ENCODE measurements around the gene PANK3. TPM values are rescaled to one million over a fixed set of nuclear protein-coding genes. Genes with fewer than 3 reads are reported as not detected.

Gene PANK3
- total and polyA plus RNA-seq, 9 of the 15 experiments (the other 6 are each of a cell fraction or from before 2014, with no cell fraction given): 5.9 to 50.4 (median 29.7) TPM

- TF ChIP-seq PRDM10 (IDR thresholded peaks at IDR 0.05; ENCODE audit: partially characterized antibody) (peak; percentile 98), ZNF384 (IDR thresholded peaks at IDR 0.05; ENCODE audit: low read depth, low read length) (peak; percentile 66; the same call in 1 of the 2 replicates), FOXK2 (conservative IDR thresholded peaks at IDR 0.05 in 1 of 2, IDR thresholded peaks at IDR 0.05 in 1 of 2; ENCODE audit: low read depth in 2 of 2) (peak in 1 of 2 experiments; percentile 82; a peak in 2 of 4 replicates)
Measured at GRCh38 chr5:168570490-168571328, 8.5 kb downstream of the PANK3 start (continued).

GRCh38 chr5:168568738-168569137, 10.4 kb downstream of the PANK3 start:
- Histone ChIP-seq H3K79me2 (ENCODE audit: control insufficient read depth, insufficient read depth, low read length) (peaks cover 81% of the 10 kb centered on the region), H3K4me3 (no peak overlapping the region), H3K27me3 (ENCODE audit: control insufficient read depth in 2 of 2, insufficient read depth in 2 of 2, low read length in 2 of 2) (no peaks in the 10 kb centered on the region), H3K9ac (ENCODE audit: insufficient read depth in 1 of 2, low read depth in 2 of 2, low read length in 2 of 2) (no peak overlapping the region), H3K9me1 (ENCODE audit: control insufficient read depth, insufficient read depth, low read length) (no peaks in the 10 kb centered on the region), H3K36me3 (ENCODE audit: control insufficient read depth, insufficient read depth, low read length) (peaks cover 55% of the 10 kb centered on the region), H3K4me2 (ENCODE audit: insufficient read depth, low read length) (no peak overlapping the region), H4K20me1 (replicated peaks; ENCODE audit: control insufficient read depth, insufficient read depth, low read length) (no peaks in the 10 kb centered on the region; the same call in 1 of the 2 replicates), H3K9me3 (replicated peaks; ENCODE audit: control insufficient read depth, insufficient read depth, low read depth, low read length) (no peaks in the 10 kb centered on the region), H3K27ac (ENCODE audit: extremely low read depth, low read depth, low read length) (no peak overlapping the region), H2AFZ (ENCODE audit: low read depth, low read length) (no peak overlapping the region), H3K4me1 (replicated peaks in 1 of 2; ENCODE audit: control insufficient read depth in 2 of 2, insufficient read depth in 2 of 2, low read length in 2 of 2) (peaks cover 2 to 6% of the 10 kb centered on the region in 2 experiments; a peak in 3 of 5 replicates)
- intact Hi-C loops (cut with micrococcal nuclease) (no loop called here), in situ Hi-C loops (cut with MboI) (no loop called here)
- FAIRE-seq (no peak), DNase-seq (ENCODE audit: extremely low read depth in 1 of 4, low spot score in 3 of 4) (no peak), ATAC-seq (no peak)
- CTCF ChIA-PET (ENCODE audit: low intra/inter-chr PET ratio): no interaction called here
- POLR2A ChIA-PET: no interaction called here
- BruUV-seq (replicated peaks): no TSS peak
- 95% methylated on average over 6 of the region's 6 CpGs for WGBS (ENCODE audit: insufficient coverage, low coverage, missing lambda C conversion rate)
- TF ChIP-seq TBP (optimal IDR thresholded peaks at IDR 0.05; ENCODE audit: low read depth, low read length) (no peak), MAX (CRISPR knock-in tag; IDR thresholded peaks at IDR 0.05) (no peak), POLR3G (IDR thresholded peaks at IDR 0.05; ENCODE audit: extremely low read depth, insufficient read length, insufficient replicate concordance) (no peak), TSC22D4 (tag; IDR thresholded peaks at IDR 0.05) (no peak), KLF16 (IDR thresholded peaks at IDR 0.05) (no peak), PRPF4 (IDR thresholded peaks at IDR 0.05; ENCODE audit: insufficient read depth, low read depth, low read length, poor library complexity, severe bottlenecking) (no peak), FUS (optimal IDR thresholded peaks at IDR 0.05; ENCODE audit: low read depth, low read length) (no peak), ZNF347 (CRISPR knock-in tag; IDR thresholded peaks at IDR 0.05; ENCODE audit: low read depth) (no peak), CTCF (IDR thresholded peaks at IDR 0.05 in 2 of 3, conservative IDR thresholded peaks at IDR 0.05 in 1 of 3; ENCODE audit: insufficient read depth in 2 of 3, low read depth in 1 of 3, low read length in 3 of 3) (no peak), ELK1 (CRISPR knock-in tag; IDR thresholded peaks at IDR 0.05) (no peak)

All from K562 (cell line).